ENCODE results near the gene PLAAT3.

DNA sequence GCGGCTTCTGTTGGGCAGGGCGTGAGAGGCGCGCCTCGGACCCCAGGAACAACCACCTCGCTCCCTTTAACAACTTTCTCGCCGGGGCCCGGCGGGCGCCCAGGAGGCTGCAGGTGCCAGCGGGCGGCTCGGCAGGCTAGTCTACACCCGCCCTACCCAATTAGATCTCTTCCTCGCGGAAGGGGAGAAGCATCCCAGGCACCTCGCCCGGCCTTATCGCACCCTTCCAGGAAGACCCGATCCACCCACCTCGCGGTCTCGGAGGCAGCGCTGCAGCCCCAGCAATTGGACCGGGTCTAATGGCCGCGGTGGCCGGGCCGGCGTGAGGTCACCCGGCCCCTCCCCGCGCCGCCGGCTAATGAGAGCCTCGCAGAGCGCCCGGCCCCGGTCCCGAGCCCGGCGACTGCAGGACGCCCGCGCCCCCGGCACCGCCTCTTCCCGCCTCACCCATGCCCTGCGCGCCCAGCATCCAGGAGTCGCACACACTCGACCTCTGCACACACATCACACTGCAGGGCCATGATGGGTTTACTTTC lies at the start of gene PLAAT3:
- no peak for TF ChIP-seq ZFX (IDR thresholded peaks at IDR 0.05)
- TF ChIP-seq, protein P1, sequence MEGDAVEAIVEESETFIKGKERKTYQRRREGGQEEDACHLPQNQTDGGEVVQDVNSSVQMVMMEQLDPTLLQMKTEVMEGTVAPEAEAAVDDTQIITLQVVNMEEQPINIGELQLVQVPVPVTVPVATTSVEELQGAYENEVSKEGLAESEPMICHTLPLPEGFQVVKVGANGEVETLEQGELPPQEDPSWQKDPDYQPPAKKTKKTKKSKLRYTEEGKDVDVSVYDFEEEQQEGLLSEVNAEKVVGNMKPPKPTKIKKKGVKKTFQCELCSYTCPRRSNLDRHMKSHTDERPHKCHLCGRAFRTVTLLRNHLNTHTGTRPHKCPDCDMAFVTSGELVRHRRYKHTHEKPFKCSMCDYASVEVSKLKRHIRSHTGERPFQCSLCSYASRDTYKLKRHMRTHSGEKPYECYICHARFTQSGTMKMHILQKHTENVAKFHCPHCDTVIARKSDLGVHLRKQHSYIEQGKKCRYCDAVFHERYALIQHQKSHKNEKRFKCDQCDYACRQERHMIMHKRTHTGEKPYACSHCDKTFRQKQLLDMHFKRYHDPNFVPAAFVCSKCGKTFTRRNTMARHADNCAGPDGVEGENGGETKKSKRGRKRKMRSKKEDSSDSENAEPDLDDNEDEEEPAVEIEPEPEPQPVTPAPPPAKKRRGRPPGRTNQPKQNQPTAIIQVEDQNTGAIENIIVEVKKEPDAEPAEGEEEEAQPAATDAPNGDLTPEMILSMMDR (conservative IDR thresholded peaks at IDR 0.05) = no peak
